HG03108 (cell line): Measurements from ENCODE around the gene INPP5K.
"Not testable (repeated sequence)": the region's sequence is repeated elsewhere in the genome, so short reads cannot be mapped to it uniquely, and the experiment has no call there.

Source experiments
- ATAC-seq: cut with Tn5 transposase; IDR thresholded peaks from one replicate; pipeline ENCODE4 v1.9.1; 2021; ENCODE audit warnings: moderate library complexity; ENCODE audit not compliant: unreplicated experiment

Gene INPP5K

GRCh38 chr17:1548032-1548431 is 31.6 kb upstream of the INPP5K start:
- no peak for ATAC-seq

- ATAC-seq = no peak
These were observed 30.0 kb upstream of the INPP5K start for GRCh38 chr17:1546292-1546922.

GRCh38 chr17:1545618-1546017 is 29.2 kb upstream of the INPP5K start:
- no peak for ATAC-seq

GRCh38 chr17:1542316-1542715 is 25.9 kb upstream of the INPP5K start:
- no peak for ATAC-seq

- ATAC-seq = no peak
These were observed 25.0 kb upstream of the INPP5K start for GRCh38 chr17:1541367-1541904.

GRCh38 chr17:1539811-1540210 is 23.4 kb upstream of the INPP5K start:
- no peak for ATAC-seq

GRCh38 chr17:1535737-1536136 is 19.3 kb upstream of the INPP5K start:
- ATAC-seq = no peak

- no peak for ATAC-seq
These were observed 17.4 kb upstream of the INPP5K start for GRCh38 chr17:1533661-1534325.

- no peak for ATAC-seq
These were observed 16.6 kb upstream of the INPP5K start for GRCh38 chr17:1532836-1533602.

GRCh38 chr17:1529863-1530262 is 13.5 kb upstream of the INPP5K start:
- ATAC-seq = no peak

- ATAC-seq = not testable (repeated sequence)
These were observed 10.5 kb upstream of the INPP5K start for GRCh38 chr17:1526876-1527275.

GRCh38 chr17:1522626-1523025 is 6.2 kb upstream of the INPP5K start:
- no peak for ATAC-seq

GRCh38 chr17:1521086-1521640 is 4.8 kb upstream of the INPP5K start:
- no peak for ATAC-seq

- no peak for ATAC-seq
These were observed 3.3 kb upstream of the INPP5K start for GRCh38 chr17:1519678-1520077.

GRCh38 chr17:1518410-1518809 is 2.0 kb upstream of the INPP5K start:
- no peak for ATAC-seq

- peak; percentile 29 for ATAC-seq
These were observed 598 bp downstream of the INPP5K start for GRCh38 chr17:1515640-1516387.

- no peak for ATAC-seq
These were observed 4.1 kb downstream of the INPP5K start for GRCh38 chr17:1512351-1512750.

GRCh38 chr17:1511756-1512321 is 4.6 kb downstream of the INPP5K start:
- ATAC-seq = no peak

GRCh38 chr17:1511290-1511689 is 5.1 kb downstream of the INPP5K start:
- ATAC-seq = no peak

GRCh38 chr17:1509290-1509881 is 7.0 kb downstream of the INPP5K start:
- no peak for ATAC-seq
